ENCODE measurements around the gene GDAP2. TPM values are rescaled to one million over a fixed set of nuclear protein-coding genes. Genes with fewer than 3 reads are reported as not detected.

Gene GDAP2
- total RNA-seq, 2 donors from 2014 or later, result 22.7 to 38.2 TPM

- no peak for TF ChIP-seq CTCF (IDR thresholded peaks at IDR 0.05)
- no peak overlapping the region for H3K27ac ChIP-seq
- DNase-seq (ENCODE audit: low spot score) (no peak), ATAC-seq (ENCODE audit: insufficient number of reproducible peaks, low FRiP score, low read depth) (no peak)
- no peaks in the 10 kb centered on the region for H3K27me3 ChIP-seq (replicated peaks; ENCODE audit: insufficient read depth)
- H3K4me1 ChIP-seq (ENCODE audit: control insufficient read depth in 1 of 2, low read depth in 2 of 2), result peaks cover 4 to 12% of the 10 kb centered on the region in 2 donors
- no peaks in the 10 kb centered on the region for H3K9me3 ChIP-seq
- H3K4me3 ChIP-seq, result no peak overlapping the region
- H3K36me3 ChIP-seq, result no peaks in the 10 kb centered on the region
These were observed 45.8 kb downstream of the GDAP2 start for GRCh38 chr1:117883616-117884015.

- Histone ChIP-seq H3K4me3 (no peak overlapping the region), H3K9me3 (peaks cover 5% of the 10 kb centered on the region), H3K36me3 (peaks cover 22% of the 10 kb centered on the region), H3K27me3 (replicated peaks; ENCODE audit: insufficient read depth) (no peaks in the 10 kb centered on the region), H3K27ac (no peak overlapping the region), H3K4me1 (ENCODE audit: control insufficient read depth in 1 of 2, low read depth in 2 of 2) (no peaks in the 10 kb centered on the region)
- no peak for ATAC-seq (ENCODE audit: insufficient number of reproducible peaks, low FRiP score, low read depth)
- TF ChIP-seq CTCF (IDR thresholded peaks at IDR 0.05), result no peak
- DNase-seq (ENCODE audit: low spot score), result no peak
These were observed 50.1 kb downstream of the GDAP2 start for GRCh38 chr1:117879284-117879683.

GRCh38 chr1:117877823-117878222, 51.6 kb downstream of the GDAP2 start:
- H3K27me3 ChIP-seq (replicated peaks; ENCODE audit: insufficient read depth), result no peaks in the 10 kb centered on the region
- DNase-seq (ENCODE audit: low spot score) (no peak), ATAC-seq (ENCODE audit: insufficient number of reproducible peaks, low FRiP score, low read depth) (no peak)
- H3K9me3 ChIP-seq, result peaks cover 5% of the 10 kb centered on the region
- H3K27ac ChIP-seq, result no peak overlapping the region
- H3K4me1 ChIP-seq (ENCODE audit: control insufficient read depth in 1 of 2, low read depth in 2 of 2), result peaks cover 0 to 5% of the 10 kb centered on the region in 2 donors
- H3K36me3 ChIP-seq, result peaks cover 26% of the 10 kb centered on the region
- no peak overlapping the region for H3K4me3 ChIP-seq
- no peak for TF ChIP-seq CTCF (IDR thresholded peaks at IDR 0.05)

- Histone ChIP-seq H3K27me3 (replicated peaks; ENCODE audit: insufficient read depth) (no peaks in the 10 kb centered on the region), H3K4me1 (ENCODE audit: control insufficient read depth in 1 of 2, low read depth in 2 of 2) (peaks cover 13 to 26% of the 10 kb centered on the region in 2 donors), H3K27ac (peak overlapping the region in 1 of 2 donors; percentile 25), H3K36me3 (peaks cover 25% of the 10 kb centered on the region), H3K4me3 (no peak overlapping the region), H3K9me3 (peaks cover 5% of the 10 kb centered on the region)
- ATAC-seq (ENCODE audit: insufficient number of reproducible peaks, low FRiP score, low read depth) (no peak), DNase-seq (ENCODE audit: low spot score) (no peak)
- no peak for TF ChIP-seq CTCF (IDR thresholded peaks at IDR 0.05)
These were observed 58.4 kb downstream of the GDAP2 start for GRCh38 chr1:117871013-117871412.

GRCh38 chr1:117861694-117862093, 67.7 kb downstream of the GDAP2 start:
- no peak for TF ChIP-seq CTCF (IDR thresholded peaks at IDR 0.05)
- H3K27me3 ChIP-seq (replicated peaks; ENCODE audit: insufficient read depth), result no peaks in the 10 kb centered on the region
- H3K4me1 ChIP-seq (ENCODE audit: control insufficient read depth in 1 of 2, low read depth in 2 of 2), result peaks cover 0 to 9% of the 10 kb centered on the region in 2 donors

More at GRCh38 chr1:117861694-117862093, 67.7 kb downstream of the GDAP2 start:
- Histone ChIP-seq H3K36me3 (peaks cover 8% of the 10 kb centered on the region), H3K27ac (no peak overlapping the region), H3K9me3 (no peaks in the 10 kb centered on the region), H3K4me3 (no peak overlapping the region)
- ATAC-seq (ENCODE audit: insufficient number of reproducible peaks, low FRiP score, low read depth) (no peak), DNase-seq (ENCODE audit: low spot score) (no peak)

All from thoracic aorta (tissue), 2 donors.